KMS-11 (cell line): ENCODE measurements around the gene COL26A1.

Experiments
- H2AFZ ChIP-seq: fragments of 200-600 bp; sonication (generic); 2 replicates; pipeline ENCODE4 v1.6.1; 2016; ENCODE audit warnings: antibody characterized with exemption, mixed run types, low read depth
- H3K27ac ChIP-seq: fragments of 200-600 bp; sonication (generic); 2 replicates; pipeline ENCODE4 v1.6.1; 2016; ENCODE audit warnings: mild to moderate bottlenecking, mixed run types
- H3K27me3 ChIP-seq: fragments of 200-600 bp; sonication (generic); 2 replicates; pipeline ENCODE4 v1.6.1; 2017; ENCODE audit warnings: mild to moderate bottlenecking, low read depth, mixed run types, moderate library complexity; ENCODE audit not compliant: insufficient read depth
- H3K36me3 ChIP-seq: fragments of 200-600 bp; sonication (generic); 2 replicates; pipeline ENCODE4 v1.6.1; 2017; ENCODE audit warnings: mild to moderate bottlenecking, mixed run types; ENCODE audit not compliant: insufficient read depth
- H3K4me1 ChIP-seq: fragments of 200-600 bp; sonication (generic); 2 replicates; pipeline ENCODE4 v1.6.1; 2016; ENCODE audit warnings: mild to moderate bottlenecking, low read depth, mixed run types; ENCODE audit not compliant: poor library complexity, severe bottlenecking
- H3K4me2 ChIP-seq: fragments of 200-600 bp; sonication (generic); 2 replicates; pipeline ENCODE4 v1.7.0; 2016; ENCODE audit warnings: mild to moderate bottlenecking, mixed run types
- H3K4me3 ChIP-seq: fragments of 200-600 bp; sonication (generic); IDR thresholded peaks from 2 replicates; pipeline ENCODE4 v1.6.1; 2017; ENCODE audit warnings: low read depth, low read length, mixed read lengths; ENCODE audit not compliant: insufficient read depth
- H3K79me2 ChIP-seq: fragments of 200-600 bp; sonication (generic); 2 replicates; pipeline ENCODE4 v1.6.1; 2016; ENCODE audit warnings: low read depth, mixed run types; ENCODE audit not compliant: insufficient read depth
- H3K9ac ChIP-seq: fragments of 200-600 bp; sonication (generic); 2 replicates; pipeline ENCODE4 v1.6.1; 2016; ENCODE audit warnings: mild to moderate bottlenecking, mixed run types
- H4K20me1 ChIP-seq: fragments of 200-600 bp; sonication (generic); 2 replicates; pipeline ENCODE4 v1.6.1; 2016; ENCODE audit warnings: mild to moderate bottlenecking, mixed run types; ENCODE audit not compliant: insufficient read depth
- TF ChIP-seq, protein P1 (sequence below): fragments of 200-600 bp; sonication (generic); conservative IDR thresholded peaks from 2 replicates; pipeline ENCODE4 v1.6.1; 2017; ENCODE audit warnings: low read depth, mild to moderate bottlenecking, antibody characterized with exemption, low read length, moderate library complexity, mixed read lengths

The COL26A1 gene

DNA sequence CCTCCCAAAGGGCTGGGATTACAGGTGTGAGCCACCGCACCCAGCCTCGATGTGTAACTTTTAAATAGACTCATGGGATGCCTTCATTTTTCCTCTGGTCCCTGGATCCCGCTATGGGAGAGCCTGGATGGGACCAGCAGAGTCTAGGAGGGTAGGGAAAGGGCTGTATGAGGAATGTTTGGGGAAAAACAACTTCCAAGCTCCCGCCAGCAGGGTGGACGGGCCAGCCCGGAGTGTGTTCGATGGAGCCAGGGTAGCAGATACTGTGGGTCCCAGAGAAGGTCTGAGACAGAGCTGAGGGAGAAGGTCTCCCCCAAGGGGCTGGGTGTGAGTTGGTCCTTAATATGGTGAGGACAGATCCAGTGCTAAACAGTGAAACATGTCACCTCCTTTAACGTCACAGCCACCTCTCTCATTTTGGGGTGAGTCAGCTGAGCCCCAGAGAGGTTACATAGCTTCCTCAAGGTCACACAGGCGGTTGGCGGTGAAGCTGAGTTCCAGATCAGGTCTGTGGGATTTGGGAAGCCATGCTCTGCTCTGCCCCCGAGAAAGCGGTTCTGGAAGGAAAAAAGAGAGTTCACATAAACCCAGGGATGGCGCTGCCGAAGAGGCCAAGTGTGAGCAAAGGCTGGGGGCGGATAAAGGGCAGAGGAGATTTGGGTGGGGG is 200.0 kb downstream of the COL26A1 start:
- H3K79me2 ChIP-seq: no peaks in the 10 kb centered on the region
- no peaks in the 10 kb centered on the region for H3K4me1 ChIP-seq
- H3K36me3 ChIP-seq: no peaks in the 10 kb centered on the region
- H3K4me3 ChIP-seq: no peak overlapping the region
- H4K20me1 ChIP-seq: no peaks in the 10 kb centered on the region
- H3K27me3 ChIP-seq: peaks cover 22% of the 10 kb centered on the region; the same call in 1 of the 2 replicates
- H3K9ac ChIP-seq: no peak overlapping the region
- H2AFZ ChIP-seq: no peak overlapping the region
- TF ChIP-seq, protein P1, sequence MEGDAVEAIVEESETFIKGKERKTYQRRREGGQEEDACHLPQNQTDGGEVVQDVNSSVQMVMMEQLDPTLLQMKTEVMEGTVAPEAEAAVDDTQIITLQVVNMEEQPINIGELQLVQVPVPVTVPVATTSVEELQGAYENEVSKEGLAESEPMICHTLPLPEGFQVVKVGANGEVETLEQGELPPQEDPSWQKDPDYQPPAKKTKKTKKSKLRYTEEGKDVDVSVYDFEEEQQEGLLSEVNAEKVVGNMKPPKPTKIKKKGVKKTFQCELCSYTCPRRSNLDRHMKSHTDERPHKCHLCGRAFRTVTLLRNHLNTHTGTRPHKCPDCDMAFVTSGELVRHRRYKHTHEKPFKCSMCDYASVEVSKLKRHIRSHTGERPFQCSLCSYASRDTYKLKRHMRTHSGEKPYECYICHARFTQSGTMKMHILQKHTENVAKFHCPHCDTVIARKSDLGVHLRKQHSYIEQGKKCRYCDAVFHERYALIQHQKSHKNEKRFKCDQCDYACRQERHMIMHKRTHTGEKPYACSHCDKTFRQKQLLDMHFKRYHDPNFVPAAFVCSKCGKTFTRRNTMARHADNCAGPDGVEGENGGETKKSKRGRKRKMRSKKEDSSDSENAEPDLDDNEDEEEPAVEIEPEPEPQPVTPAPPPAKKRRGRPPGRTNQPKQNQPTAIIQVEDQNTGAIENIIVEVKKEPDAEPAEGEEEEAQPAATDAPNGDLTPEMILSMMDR: no peak
- no peak overlapping the region for H3K4me2 ChIP-seq
- no peak overlapping the region for H3K27ac ChIP-seq

DNA sequence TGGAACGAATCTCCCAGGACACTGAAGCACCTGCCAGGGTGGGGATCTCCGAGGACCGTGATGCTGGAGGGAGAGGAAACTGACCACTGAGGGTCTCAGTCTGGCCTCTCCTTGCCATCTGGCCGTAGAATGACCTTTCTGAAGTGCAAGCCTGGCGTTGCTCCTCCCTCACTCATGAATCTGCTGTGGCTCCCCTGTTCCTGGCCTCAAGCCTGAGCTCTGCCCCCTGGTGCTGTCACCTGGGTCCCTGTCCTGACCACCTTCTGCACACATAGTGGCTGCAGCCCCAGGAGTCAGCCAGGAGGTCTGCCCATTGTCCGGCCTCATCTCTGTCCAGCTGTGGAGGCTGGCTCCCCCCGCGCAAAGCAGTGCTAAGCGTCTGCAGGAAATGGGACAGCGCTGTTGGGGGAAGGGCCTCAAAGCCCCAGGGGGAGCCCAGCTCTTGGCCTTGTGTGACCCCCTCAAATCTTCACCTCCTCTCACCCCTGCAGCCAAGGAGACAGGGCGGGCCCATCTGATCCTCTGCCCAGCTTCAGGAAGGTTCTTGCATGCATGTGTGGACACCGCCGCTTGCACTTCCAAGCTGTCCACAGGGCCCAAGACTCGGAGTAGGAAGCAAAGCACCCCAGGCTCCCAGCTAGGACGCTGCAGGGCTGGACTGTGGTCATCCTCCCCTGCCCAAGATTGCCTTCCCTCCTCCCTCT is 200.7 kb downstream of the COL26A1 start:
- H3K36me3 ChIP-seq: no peaks in the 10 kb centered on the region
- no peak overlapping the region for H3K9ac ChIP-seq
- no peaks in the 10 kb centered on the region for H3K79me2 ChIP-seq
- H3K4me3 ChIP-seq: no peak overlapping the region
- H3K4me2 ChIP-seq: no peak overlapping the region
- no peak overlapping the region for H2AFZ ChIP-seq
- H3K27ac ChIP-seq: no peak overlapping the region
- peaks cover 18% of the 10 kb centered on the region; the same call in 1 of the 2 replicates for H3K27me3 ChIP-seq
- H4K20me1 ChIP-seq: no peaks in the 10 kb centered on the region
- H3K4me1 ChIP-seq: no peaks in the 10 kb centered on the region
- TF ChIP-seq, protein P1: no peak

DNA sequence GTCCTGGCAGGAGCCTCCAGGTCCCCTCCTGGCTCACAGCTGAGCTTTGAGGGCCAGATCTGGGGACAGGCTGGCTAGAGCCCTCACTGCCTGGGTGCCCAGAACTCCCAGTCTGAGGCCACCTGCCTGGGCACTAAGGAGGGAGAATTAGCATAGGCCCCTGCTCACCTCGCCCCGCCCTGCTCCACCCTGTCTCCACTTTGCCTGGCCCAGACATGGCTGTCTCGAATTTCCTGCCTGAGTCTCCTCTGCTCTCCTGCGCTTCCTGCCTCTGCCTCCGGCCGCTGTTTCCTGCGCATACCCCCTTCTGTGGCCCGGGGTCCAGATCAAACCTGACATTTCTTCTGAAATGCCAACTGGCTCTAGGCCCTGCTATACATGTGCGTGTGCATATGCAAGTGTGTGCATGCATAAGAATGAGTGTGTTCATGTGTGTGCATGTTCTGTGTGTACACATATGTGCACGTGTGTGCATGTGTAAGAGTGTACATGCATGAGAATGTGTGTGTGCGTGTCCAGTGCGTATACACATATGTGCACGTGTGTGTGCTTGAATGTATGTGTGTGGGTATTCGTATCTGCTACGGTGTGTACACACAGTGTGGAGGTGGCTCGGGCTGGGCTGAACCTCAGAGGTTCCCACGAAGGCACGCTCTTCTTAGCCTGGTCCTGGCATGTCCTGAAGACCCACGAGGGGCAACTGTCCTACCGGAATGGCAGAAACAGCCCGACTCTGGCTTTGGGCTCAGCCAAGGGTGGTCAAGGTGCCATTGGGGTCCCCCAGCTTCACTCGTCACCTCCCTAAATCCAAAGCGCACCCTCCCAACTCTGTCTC is 201.5 kb downstream of the COL26A1 start:
- Histone ChIP-seq H3K36me3 (no peaks in the 10 kb centered on the region), H3K27me3 (peaks cover 16% of the 10 kb centered on the region; the same call in 1 of the 2 replicates), H3K4me2 (no peak overlapping the region), H4K20me1 (no peaks in the 10 kb centered on the region), H2AFZ (no peak overlapping the region), H3K27ac (no peak overlapping the region), H3K4me3 (no peak overlapping the region), H3K9ac (no peak overlapping the region), H3K79me2 (no peaks in the 10 kb centered on the region), H3K4me1 (no peaks in the 10 kb centered on the region)
- TF ChIP-seq, protein P1: no peak

DNA sequence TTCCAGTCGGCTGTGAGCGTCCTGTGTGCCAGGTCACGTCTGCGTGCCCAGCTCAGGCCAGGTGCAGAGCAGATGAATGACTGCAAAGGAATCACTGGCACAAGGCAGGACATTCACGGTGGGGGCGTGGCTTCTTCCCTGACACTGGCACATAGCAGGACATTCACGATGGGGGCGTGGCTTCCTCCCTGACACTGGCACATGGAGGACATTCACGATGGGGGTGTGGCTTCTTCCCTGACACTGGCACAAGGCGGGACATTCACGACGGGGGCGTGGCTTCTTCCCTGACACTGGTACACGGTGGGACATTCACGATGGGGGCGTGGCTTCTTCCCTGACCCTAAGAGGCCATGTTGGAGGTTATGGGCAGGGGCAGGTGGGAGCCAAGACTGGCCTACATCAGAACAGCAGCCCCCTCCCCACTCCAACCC is 202.1 kb downstream of the COL26A1 start:
- H3K27ac ChIP-seq: no peak overlapping the region

More for the DNA sequence above, 202.1 kb downstream of the COL26A1 start:
- TF ChIP-seq, protein P1: no peak
- H3K4me1 ChIP-seq: no peaks in the 10 kb centered on the region
- H3K4me2 ChIP-seq: no peak overlapping the region
- no peak overlapping the region for H2AFZ ChIP-seq
- H3K79me2 ChIP-seq: no peaks in the 10 kb centered on the region
- no peak overlapping the region for H3K9ac ChIP-seq
- H4K20me1 ChIP-seq: no peaks in the 10 kb centered on the region
- no peaks in the 10 kb centered on the region for H3K36me3 ChIP-seq
- H3K27me3 ChIP-seq: peaks cover 16% of the 10 kb centered on the region; the same call in 1 of the 2 replicates
- no peak overlapping the region for H3K4me3 ChIP-seq
